DMS 273 (cell line): ENCODE measurements around the gene CD59.
"Not testable (repeated sequence)": the region's sequence is repeated elsewhere in the genome, so short reads cannot be mapped to it uniquely, and the experiment has no call there.

ENCODE experiments used
- DNase-seq: peaks from one replicate; lab custom pipeline; 2025; ENCODE audit not compliant: unreplicated experiment; lab: John Stamatoyannopoulos, UW

The CD59 gene

DNA sequence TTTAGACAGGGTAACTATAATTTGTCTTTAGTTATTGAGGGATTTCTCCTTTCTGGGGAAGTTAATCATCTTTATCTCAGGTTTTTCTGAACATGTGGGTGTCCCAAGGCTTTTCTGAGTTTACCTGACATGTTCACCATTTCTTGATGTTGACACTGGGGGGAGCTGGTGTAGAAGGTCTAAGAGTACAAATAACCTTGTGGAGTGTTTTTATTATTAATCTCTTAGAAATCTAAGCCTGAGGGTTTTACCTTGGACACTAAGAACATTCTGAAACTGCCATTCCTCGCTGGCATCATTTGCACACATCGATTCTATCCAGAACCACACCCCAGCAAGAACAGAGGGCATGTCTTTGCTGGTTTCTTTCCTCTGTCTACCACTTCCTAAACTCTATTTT, 20.0 kb downstream of the CD59 start:
- peak; percentile 48 for DNase-seq

DNA sequence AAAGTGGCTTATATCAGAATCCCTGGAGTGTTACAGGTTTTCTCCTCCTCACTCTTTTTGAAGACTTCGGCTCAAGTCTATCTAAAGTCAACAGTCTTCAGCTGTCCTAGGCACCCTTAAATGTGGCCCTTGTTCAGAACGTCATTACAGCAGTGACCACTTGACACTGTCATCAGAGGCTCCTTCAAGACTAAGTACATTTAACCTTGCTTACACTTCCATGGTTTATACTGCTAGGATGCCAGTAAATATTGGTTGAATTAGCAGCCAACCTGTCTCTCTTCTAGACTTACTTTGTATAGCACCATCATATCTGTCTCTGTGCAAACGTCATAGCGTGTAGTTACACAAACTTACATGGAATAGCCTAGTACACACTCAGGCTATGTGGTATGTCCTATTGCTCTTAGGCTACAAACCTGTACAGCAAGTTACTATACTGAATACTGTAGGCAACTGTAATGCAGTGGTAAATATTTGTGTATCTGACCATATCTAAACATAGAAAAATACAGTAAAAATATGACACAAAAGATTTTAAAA, 22.3 kb downstream of the CD59 start:
- no peak for DNase-seq

GRCh38 chr11:33713151-33713855, 22.9 kb downstream of the CD59 start:
- DNase-seq = no peak

GRCh38 chr11:33712436-33712835, 23.8 kb downstream of the CD59 start:
- DNase-seq = no peak

DNA sequence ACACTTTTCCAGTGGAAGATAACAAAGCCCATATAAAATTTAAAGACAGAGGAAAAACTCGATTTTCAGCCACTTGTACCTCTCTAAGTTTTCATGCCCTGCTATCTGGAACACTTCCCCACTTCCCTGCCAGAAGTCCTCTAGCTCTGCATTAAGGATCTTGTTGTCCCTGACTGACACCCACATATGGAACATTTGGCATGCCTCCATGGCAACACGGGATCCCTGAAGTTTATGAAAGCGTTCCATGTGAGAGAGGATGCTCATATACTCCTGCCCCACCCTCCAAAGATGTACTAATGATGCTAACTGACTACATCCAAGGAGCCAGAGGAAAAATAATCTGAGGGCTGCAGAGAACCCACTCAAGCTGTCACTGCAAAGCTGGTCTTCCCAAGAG, 26.8 kb downstream of the CD59 start:
- DNase-seq = peak; percentile 55

- DNase-seq = peak; percentile 5
These were observed 27.2 kb downstream of the CD59 start for GRCh38 chr11:33708985-33709384.

GRCh38 chr11:33707831-33708230, 28.4 kb downstream of the CD59 start:
- not testable (repeated sequence) for DNase-seq

DNA sequence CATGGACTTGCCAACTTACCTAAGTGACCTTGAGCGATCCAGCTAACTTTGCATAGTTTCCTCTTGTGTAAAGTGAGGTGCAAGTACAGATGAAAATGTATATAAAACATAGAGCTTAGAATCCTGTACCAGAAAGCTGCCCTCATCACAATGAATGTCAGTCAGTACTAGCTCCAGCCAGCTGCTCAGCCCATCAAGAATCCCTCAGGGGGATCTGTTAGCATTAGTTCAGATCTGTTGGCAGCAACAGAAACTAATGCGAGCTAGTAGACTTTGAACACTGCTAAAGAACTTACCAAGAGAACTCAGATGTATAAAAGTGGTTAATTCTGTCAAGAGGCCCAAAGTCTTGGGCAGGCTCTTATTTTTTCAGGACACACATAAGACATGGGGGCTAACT, 29.3 kb downstream of the CD59 start:
- DNase-seq = peak; percentile 8

DNA sequence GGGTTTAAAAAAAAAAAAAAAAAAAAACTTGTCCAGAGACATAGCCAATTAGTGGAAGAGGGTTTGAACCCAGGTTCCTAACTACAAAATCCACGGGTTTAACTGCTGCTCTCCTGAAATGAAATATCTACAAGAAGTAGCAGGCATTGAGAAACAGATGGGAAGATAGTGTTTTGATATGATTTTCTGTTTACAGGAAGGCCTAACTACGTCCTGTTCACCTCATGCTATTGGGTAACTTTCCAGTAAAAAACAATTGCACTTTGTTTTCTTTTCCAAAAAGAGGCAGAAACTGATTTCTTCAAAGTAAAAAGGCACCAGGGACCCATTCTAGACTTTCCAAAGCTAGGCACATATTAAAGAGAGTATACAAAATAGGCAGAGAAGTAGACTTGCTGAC, 29.7 kb downstream of the CD59 start:
- DNase-seq = no peak

DNA sequence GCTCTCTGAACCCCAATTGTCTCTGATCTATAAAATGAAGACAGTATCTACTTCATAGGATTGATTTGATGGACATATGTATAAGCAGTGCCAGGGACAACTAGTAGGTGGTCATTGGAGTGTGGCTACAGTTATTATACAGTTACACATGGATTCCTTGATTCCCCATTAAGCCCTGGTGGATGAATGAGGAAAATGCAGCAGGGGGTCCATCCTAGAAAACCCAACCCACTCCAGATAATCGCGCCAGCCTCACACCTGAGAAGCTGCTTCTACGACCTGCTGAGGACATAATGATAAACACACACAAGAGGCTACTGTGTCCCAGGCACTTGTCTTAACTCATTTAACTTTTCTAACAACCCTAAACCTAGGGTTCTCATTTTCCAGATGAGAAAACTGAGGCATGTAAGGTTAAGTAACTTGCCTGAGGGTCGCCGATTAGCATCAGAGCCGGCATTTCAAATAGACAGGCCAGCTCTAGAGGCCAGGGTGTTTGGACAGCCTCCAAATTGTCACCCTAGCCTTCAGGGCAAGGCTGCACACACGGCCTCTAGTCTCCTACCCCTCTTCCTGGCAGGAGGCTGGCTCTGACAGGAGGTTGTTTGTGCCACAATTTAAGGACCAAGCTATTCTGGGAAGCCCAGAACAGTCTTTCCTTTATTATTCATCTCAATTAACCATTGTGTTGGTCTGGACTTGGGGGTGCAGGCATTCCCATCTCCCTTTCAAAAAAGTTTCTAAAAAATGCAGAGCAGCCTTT, 31.8 kb downstream of the CD59 start:
- no peak for DNase-seq

GRCh38 chr11:33703788-33704187, 32.4 kb downstream of the CD59 start:
- no peak for DNase-seq

DNA sequence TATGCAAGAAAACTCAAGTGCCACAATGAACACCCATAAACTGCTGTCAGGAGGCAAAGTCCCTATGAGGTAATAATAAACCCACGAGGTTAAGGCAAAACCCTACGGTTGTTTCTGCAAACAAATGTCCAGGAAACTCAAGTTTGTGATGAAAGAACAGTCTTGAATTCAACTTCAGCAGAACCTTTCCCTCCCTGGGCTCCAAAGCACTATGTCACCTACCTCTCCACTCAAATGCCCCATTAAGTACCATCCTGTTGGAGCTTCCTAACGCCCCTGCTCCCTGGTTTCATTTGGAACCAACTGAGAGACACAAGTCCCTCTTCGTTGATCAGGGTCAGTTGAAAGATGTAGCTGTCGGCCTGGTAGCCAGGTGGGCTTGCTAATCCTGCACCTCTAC, 33.0 kb downstream of the CD59 start:
- no peak for DNase-seq

GRCh38 chr11:33701302-33702230, 34.7 kb downstream of the CD59 start:
- DNase-seq = peak; percentile 22

GRCh38 chr11:33700502-33701271, 35.5 kb downstream of the CD59 start, which contains the start of gene C11orf91:
C11orf91 (minus strand) TSS chr11:33700826; CDS start chr11:33700740, 86 bp downstream.
- peak; percentile 95 for DNase-seq

- peak; percentile 34 for DNase-seq
These were observed 36.1 kb downstream of the CD59 start for GRCh38 chr11:33700063-33700501.

DNA sequence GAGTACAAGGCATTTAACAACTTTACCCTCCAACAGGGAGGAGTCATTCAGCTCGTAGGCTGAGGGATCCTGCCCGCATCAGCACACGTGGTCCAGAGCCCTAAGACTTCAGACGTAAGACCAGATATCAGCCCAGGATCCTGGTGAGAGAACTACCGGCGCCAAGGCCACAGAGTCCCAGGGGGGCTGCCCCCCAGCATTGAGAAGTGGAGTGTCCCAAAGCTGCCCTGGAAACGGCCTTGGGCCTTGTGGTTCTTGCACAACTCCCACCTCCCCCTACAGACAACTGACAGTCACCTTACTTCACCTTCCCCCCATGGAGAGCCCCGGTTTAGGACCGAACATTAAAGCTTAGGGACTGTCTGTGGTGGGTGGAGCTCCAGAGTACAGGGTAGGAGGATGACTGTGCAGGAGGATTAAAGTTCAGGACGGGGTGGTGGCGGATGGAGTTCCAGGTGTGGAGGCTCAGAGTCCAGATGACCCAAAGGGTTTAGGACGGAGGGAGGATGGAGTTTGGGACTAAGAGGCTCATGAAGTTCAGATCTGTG, 36.6 kb downstream of the CD59 start:
- no peak for DNase-seq

DNA sequence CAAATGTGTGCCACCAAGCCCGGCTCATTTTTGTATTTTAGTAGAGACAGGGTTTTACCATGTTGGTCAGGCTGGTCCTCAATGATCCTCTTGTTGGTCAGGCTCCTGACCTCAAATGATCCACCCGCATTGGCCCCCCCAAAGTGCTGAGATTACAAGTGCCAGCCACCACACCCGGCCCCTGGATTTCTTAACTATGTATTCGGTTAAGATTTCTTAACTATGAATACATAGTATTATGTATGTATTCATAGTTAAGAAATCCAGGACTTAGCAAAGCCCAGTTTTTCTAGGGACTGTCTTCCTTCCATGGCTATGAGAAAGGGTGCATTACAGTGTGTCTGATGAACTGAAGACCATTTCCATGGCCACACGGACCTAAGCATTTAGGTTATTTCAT, 37.3 kb downstream of the CD59 start:
- no peak for DNase-seq

GRCh38 chr11:33697997-33698396, 38.2 kb downstream of the CD59 start:
- no peak for DNase-seq

GRCh38 chr11:33696931-33697638, 39.1 kb downstream of the CD59 start:
- peak; percentile 85 for DNase-seq
